HG03378 (cell line): ENCODE results near the gene MYO16.
"Not testable (repeated sequence)": the region's sequence is repeated elsewhere in the genome, so short reads cannot be mapped to it uniquely, and the experiment has no call there.

Experiments used
- ATAC-seq: cut with Tn5 transposase; IDR thresholded peaks from one replicate; pipeline ENCODE4 v1.9.1; 2021; ENCODE audit warnings: mild to moderate bottlenecking, moderate library complexity; ENCODE audit not compliant: unreplicated experiment

Gene MYO16

GRCh38 chr13:108741930-108742329 lies 112.5 kb downstream of the MYO16 start:
- ATAC-seq, result no peak

GRCh38 chr13:108742701-108743451 lies 113.5 kb downstream of the MYO16 start:
- ATAC-seq, result no peak

- no peak for ATAC-seq
These were observed 114.1 kb downstream of the MYO16 start for GRCh38 chr13:108743522-108743921.

- no peak for ATAC-seq
These were observed 118.4 kb downstream of the MYO16 start for GRCh38 chr13:108747843-108748242.

GRCh38 chr13:108752276-108752675 lies 122.9 kb downstream of the MYO16 start:
- no peak for ATAC-seq

GRCh38 chr13:108755083-108755482 lies 125.7 kb downstream of the MYO16 start:
- no peak for ATAC-seq

- ATAC-seq, result no peak
These were observed 130.7 kb downstream of the MYO16 start for GRCh38 chr13:108760129-108760528.

GRCh38 chr13:108760541-108760940 lies 131.1 kb downstream of the MYO16 start:
- ATAC-seq, result no peak

GRCh38 chr13:108768035-108768434 lies 138.6 kb downstream of the MYO16 start:
- ATAC-seq, result no peak

GRCh38 chr13:108769213-108770070 lies 140.0 kb downstream of the MYO16 start:
- ATAC-seq, result no peak

GRCh38 chr13:108775597-108775996 lies 146.2 kb downstream of the MYO16 start:
- no peak for ATAC-seq

- ATAC-seq, result no peak
These were observed 147.2 kb downstream of the MYO16 start for GRCh38 chr13:108776650-108777049.

- ATAC-seq, result no peak
These were observed 148.3 kb downstream of the MYO16 start for GRCh38 chr13:108777421-108778420.

GRCh38 chr13:108779308-108779707 lies 149.9 kb downstream of the MYO16 start:
- ATAC-seq, result no peak

- no peak for ATAC-seq
These were observed 151.3 kb downstream of the MYO16 start for GRCh38 chr13:108780706-108781105.

GRCh38 chr13:108781312-108781711 lies 151.9 kb downstream of the MYO16 start:
- ATAC-seq, result no peak

GRCh38 chr13:108782480-108782879 lies 153.1 kb downstream of the MYO16 start:
- ATAC-seq, result not testable (repeated sequence)

GRCh38 chr13:108785844-108786243 lies 156.4 kb downstream of the MYO16 start:
- ATAC-seq, result no peak

- ATAC-seq, result no peak
These were observed 157.2 kb downstream of the MYO16 start for GRCh38 chr13:108786456-108787200.
